ENCODE data around the gene DDX54.
"Not testable (repeated sequence)": the region's sequence is repeated elsewhere in the genome, so short reads cannot be mapped to it uniquely, and the experiment has no call there.

The DDX54 gene

GRCh38 chr12:113136990-113137511 is 48.2 kb downstream of the DDX54 start:
- DNase-seq = no peak

- DNase-seq = peak; percentile 60
These were observed 48.9 kb downstream of the DDX54 start for GRCh38 chr12:113136128-113136989.

- peak; percentile 78 for DNase-seq
These were observed 49.8 kb downstream of the DDX54 start, which contains the start of gene RASAL1 for GRCh38 chr12:113135178-113136127. RASAL1 (minus strand) TSS chr12:113135761; CDS start chr12:113135462, 299 bp downstream.

GRCh38 chr12:113134521-113134951 is 50.7 kb downstream of the DDX54 start:
- no peak for DNase-seq

- DNase-seq = no peak
These were observed 51.2 kb downstream of the DDX54 start for GRCh38 chr12:113134071-113134470.

- no peak for DNase-seq
These were observed 51.6 kb downstream of the DDX54 start for GRCh38 chr12:113133666-113134065.

GRCh38 chr12:113133036-113133435 is 52.2 kb downstream of the DDX54 start:
- no peak for DNase-seq

GRCh38 chr12:113131556-113131955 is 53.7 kb downstream of the DDX54 start:
- no peak for DNase-seq

GRCh38 chr12:113130457-113131135 is 54.7 kb downstream of the DDX54 start:
- no peak for DNase-seq

GRCh38 chr12:113129664-113130456 is 55.4 kb downstream of the DDX54 start:
- DNase-seq = no peak

GRCh38 chr12:113128802-113129663 is 56.2 kb downstream of the DDX54 start:
- DNase-seq = no peak

GRCh38 chr12:113127791-113128199 is 57.5 kb downstream of the DDX54 start:
- no peak for DNase-seq

GRCh38 chr12:113120670-113121370 is 64.5 kb downstream of the DDX54 start:
- no peak for DNase-seq

GRCh38 chr12:113119980-113120669 is 65.2 kb downstream of the DDX54 start:
- DNase-seq = no peak

GRCh38 chr12:113118142-113118541 is 67.1 kb downstream of the DDX54 start:
- DNase-seq = no peak

- not testable (repeated sequence) for DNase-seq
These were observed 67.6 kb downstream of the DDX54 start for GRCh38 chr12:113117684-113118083.

GRCh38 chr12:113116875-113117274 is 68.4 kb downstream of the DDX54 start:
- no peak for DNase-seq

GRCh38 chr12:113115455-113116126 is 69.7 kb downstream of the DDX54 start:
- no peak for DNase-seq

All from CD4-positive, alpha-beta T cell treated with Interleukin-21 for 1 hour (primary cell).